Measurements from ENCODE around the gene ALK. TPM values are rescaled to one million over a fixed set of nuclear protein-coding genes. Genes with fewer than 3 reads are reported as not detected.

Gene ALK
- total and polyA plus RNA-seq, 2 donors (not counting 1 experiment from before 2014, with no cell fraction given): not detected

DNA sequence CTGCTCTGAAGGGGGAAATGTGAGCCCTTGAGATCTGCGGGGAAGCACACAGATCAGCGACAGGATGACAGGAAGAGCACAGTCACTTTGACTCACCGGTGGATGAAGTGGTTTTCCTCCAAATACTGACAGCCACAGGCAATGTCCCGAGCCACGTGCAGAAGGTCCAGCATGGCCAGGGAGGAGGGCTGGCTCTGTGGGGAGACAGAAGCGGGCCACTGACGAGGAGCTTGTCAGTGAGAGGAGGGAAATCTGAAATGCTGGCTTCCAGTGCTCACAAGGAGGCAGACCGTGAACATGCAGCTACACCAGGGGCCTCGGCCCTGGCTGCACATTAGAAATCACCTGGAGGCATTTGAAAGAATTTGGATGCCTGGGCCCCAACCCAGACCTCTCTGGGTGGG lies 707.5 kb downstream of the ALK start:
- H3K4me2 ChIP-seq (replicated peaks; ENCODE audit: low read depth, low read length, poor library complexity, severe bottlenecking): no peak overlapping the region
- ChIA-PET CTCF (no interaction called here), POLR2A (no interaction called here)
- H2AFZ ChIP-seq (ENCODE audit: insufficient read depth, low read depth, low read length, poor library complexity, severe bottlenecking): no peak overlapping the region
- Mint-ChIP-seq H3K4me3 (no peak overlapping the region), H3K27me3 (peaks cover 4% of the 10 kb centered on the region), H3K4me1 (no peaks in the 10 kb centered on the region), H3K9me3 (ENCODE audit: insufficient read depth) (no peaks in the 10 kb centered on the region), H3K27ac (no peak overlapping the region)
- TF ChIP-seq EZH2 (IDR thresholded peaks at IDR 0.05; ENCODE audit: borderline replicate concordance, insufficient read depth, low read depth, low read length, poor library complexity, severe bottlenecking): no peak
- TF ChIP-seq, protein P1, sequence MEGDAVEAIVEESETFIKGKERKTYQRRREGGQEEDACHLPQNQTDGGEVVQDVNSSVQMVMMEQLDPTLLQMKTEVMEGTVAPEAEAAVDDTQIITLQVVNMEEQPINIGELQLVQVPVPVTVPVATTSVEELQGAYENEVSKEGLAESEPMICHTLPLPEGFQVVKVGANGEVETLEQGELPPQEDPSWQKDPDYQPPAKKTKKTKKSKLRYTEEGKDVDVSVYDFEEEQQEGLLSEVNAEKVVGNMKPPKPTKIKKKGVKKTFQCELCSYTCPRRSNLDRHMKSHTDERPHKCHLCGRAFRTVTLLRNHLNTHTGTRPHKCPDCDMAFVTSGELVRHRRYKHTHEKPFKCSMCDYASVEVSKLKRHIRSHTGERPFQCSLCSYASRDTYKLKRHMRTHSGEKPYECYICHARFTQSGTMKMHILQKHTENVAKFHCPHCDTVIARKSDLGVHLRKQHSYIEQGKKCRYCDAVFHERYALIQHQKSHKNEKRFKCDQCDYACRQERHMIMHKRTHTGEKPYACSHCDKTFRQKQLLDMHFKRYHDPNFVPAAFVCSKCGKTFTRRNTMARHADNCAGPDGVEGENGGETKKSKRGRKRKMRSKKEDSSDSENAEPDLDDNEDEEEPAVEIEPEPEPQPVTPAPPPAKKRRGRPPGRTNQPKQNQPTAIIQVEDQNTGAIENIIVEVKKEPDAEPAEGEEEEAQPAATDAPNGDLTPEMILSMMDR (IDR thresholded peaks at IDR 0.05): no peak
- intact Hi-C loops (cut with micrococcal nuclease): no loop called here
- H3K4me3 ChIP-seq (ENCODE audit: control extremely low read depth in 1 of 5, extremely low read depth in 1 of 5, insufficient read depth in 1 of 5, low read depth in 2 of 5, low read length in 4 of 5): no peak overlapping the region
- no peak overlapping the region for H3K9ac ChIP-seq (ENCODE audit: low read length)
- no peaks in the 10 kb centered on the region for H3K9me3 ChIP-seq (ENCODE audit: control extremely low read depth in 1 of 3, control insufficient read depth in 2 of 3, insufficient read depth in 1 of 3, low read length in 2 of 3)
- H3K27me3 ChIP-seq (replicated peaks in 1 of 4; ENCODE audit: control extremely low read depth in 1 of 4, control insufficient read depth in 3 of 4, insufficient read depth in 4 of 4, low read length in 3 of 4): no peaks in the 10 kb centered on the region
- WGBS (ENCODE audit: insufficient coverage): 36% methylated on average over 8 of the region's 9 CpGs
- H3K79me2 ChIP-seq (ENCODE audit: control insufficient read depth, insufficient read depth, low read length): no peaks in the 10 kb centered on the region
- DNase-seq (no peak), ATAC-seq (ENCODE audit: low read depth) (no peak)
- no peaks in the 10 kb centered on the region for H4K20me1 ChIP-seq (ENCODE audit: control insufficient read depth, insufficient read depth, low read length, poor library complexity, severe bottlenecking)
- H3K4me1 ChIP-seq (ENCODE audit: control insufficient read depth in 2 of 2, insufficient read depth in 2 of 2, low read length in 2 of 2): no peaks in the 10 kb centered on the region
- no peaks in the 10 kb centered on the region for H3K36me3 ChIP-seq (replicated peaks in 1 of 2; ENCODE audit: control extremely low read depth in 1 of 2, control insufficient read depth in 1 of 2, extremely low read depth in 1 of 2, insufficient read depth in 2 of 2, low read length in 1 of 2)
- no peak overlapping the region for H3K27ac ChIP-seq (ENCODE audit: low read length in 2 of 2)

DNA sequence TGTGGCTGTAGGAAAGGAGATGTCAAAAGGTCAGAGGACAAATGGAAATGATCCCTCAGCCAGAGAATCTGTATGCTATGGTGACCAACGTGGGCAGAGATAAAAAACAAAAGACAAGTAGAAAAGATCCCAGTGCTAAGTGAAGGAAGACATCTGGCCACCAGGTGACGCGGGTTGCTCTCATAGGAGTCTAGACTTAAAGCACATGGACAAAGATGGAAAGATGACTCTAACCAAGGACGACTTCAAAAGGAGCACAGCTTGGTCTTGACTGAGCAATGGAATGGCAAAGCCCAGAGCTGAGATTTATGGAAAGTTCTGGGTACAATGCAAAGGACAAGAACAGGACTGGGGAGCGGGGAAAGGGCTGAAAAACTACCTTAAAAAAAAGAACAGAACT lies 709.4 kb downstream of the ALK start:
- H4K20me1 ChIP-seq (ENCODE audit: control insufficient read depth, insufficient read depth, low read length, poor library complexity, severe bottlenecking): no peaks in the 10 kb centered on the region
- no peak overlapping the region for H2AFZ ChIP-seq (ENCODE audit: insufficient read depth, low read depth, low read length, poor library complexity, severe bottlenecking)
- ATAC-seq (ENCODE audit: low read depth) (no peak), DNase-seq (no peak)
- no peaks in the 10 kb centered on the region for H3K27me3 ChIP-seq (replicated peaks in 1 of 4; ENCODE audit: control extremely low read depth in 1 of 4, control insufficient read depth in 3 of 4, insufficient read depth in 4 of 4, low read length in 3 of 4)
- no peak overlapping the region for H3K27ac ChIP-seq (ENCODE audit: low read length in 2 of 2)
- H3K36me3 ChIP-seq (replicated peaks in 1 of 2; ENCODE audit: control extremely low read depth in 1 of 2, control insufficient read depth in 1 of 2, extremely low read depth in 1 of 2, insufficient read depth in 2 of 2, low read length in 1 of 2): no peaks in the 10 kb centered on the region
- Mint-ChIP-seq H3K9me3 (ENCODE audit: insufficient read depth) (no peaks in the 10 kb centered on the region), H3K27ac (no peak overlapping the region), H3K4me1 (no peaks in the 10 kb centered on the region), H3K27me3 (peaks cover 9% of the 10 kb centered on the region), H3K4me3 (no peak overlapping the region)
- H3K4me3 ChIP-seq (ENCODE audit: control extremely low read depth in 1 of 5, extremely low read depth in 1 of 5, insufficient read depth in 1 of 5, low read depth in 2 of 5, low read length in 4 of 5): no peak overlapping the region
- no peak overlapping the region for H3K4me2 ChIP-seq (replicated peaks; ENCODE audit: low read depth, low read length, poor library complexity, severe bottlenecking)
- no peaks in the 10 kb centered on the region for H3K79me2 ChIP-seq (ENCODE audit: control insufficient read depth, insufficient read depth, low read length)
- no peaks in the 10 kb centered on the region for H3K9me3 ChIP-seq (ENCODE audit: control extremely low read depth in 1 of 3, control insufficient read depth in 2 of 3, insufficient read depth in 1 of 3, low read length in 2 of 3)
- TF ChIP-seq EZH2 (IDR thresholded peaks at IDR 0.05; ENCODE audit: borderline replicate concordance, insufficient read depth, low read depth, low read length, poor library complexity, severe bottlenecking): no peak
- TF ChIP-seq, protein P1 (IDR thresholded peaks at IDR 0.05): no peak
- H3K9ac ChIP-seq (ENCODE audit: low read length): no peak overlapping the region
- WGBS (ENCODE audit: insufficient coverage): 88% methylated on average over 4 of the region's 5 CpGs
- intact Hi-C loops (cut with micrococcal nuclease): no loop called here
- H3K4me1 ChIP-seq (ENCODE audit: control insufficient read depth in 2 of 2, insufficient read depth in 2 of 2, low read length in 2 of 2): no peaks in the 10 kb centered on the region
- CTCF ChIA-PET: no interaction called here
- POLR2A ChIA-PET: no interaction called here
